GM12878 (cell line): ENCODE results near the gene NR2E3. TPM values are rescaled to one million over a fixed set of nuclear protein-coding genes. Genes with fewer than 3 reads are reported as not detected.

ENCODE experiments used
- ATAC-seq: fragments of 200-7000 bp; cut with Tn5 transposase; 3 replicates; pipeline ENCODE4 v1.9.1; 2020; ENCODE audit warnings: mild to moderate bottlenecking, moderate library complexity
- BruUV-seq: library from RNA; stranded (reverse); fragments of 400-500 nt; replicated peaks from 2 replicates; lab custom pipeline; 2021; lab: Mats Ljungman, UMichigan
- CTCF ChIA-PET: fragments of 300-600 bp; sonication (Branson Sonifier 250); formaldehyde crosslinking; extraction: SDS; loops from one replicate; lab custom pipeline; 2021; ENCODE audit warnings: inconsistent platforms; lab: Yijun Ruan, JAX
- POLR2A ChIA-PET: fragments of 350-600 bp; formaldehyde crosslinking; extraction: SDS; loops from one replicate; lab custom pipeline; 2021; ENCODE audit warnings: inconsistent platforms; lab: Charles Lee
- RAD21 ChIA-PET: fragments of 300-600 bp; sonication (Branson Sonifier 250); formaldehyde crosslinking; loops from one replicate; lab custom pipeline; 2023; ENCODE audit warnings: antibody characterized with exemption; ENCODE audit not compliant: unreplicated experiment; lab: Charles Lee
- SMC1A ChIA-PET: fragments of 300-600 bp; sonication (Branson Sonifier 250); formaldehyde crosslinking; loops from one replicate; lab custom pipeline; 2023; ENCODE audit not compliant: unreplicated experiment, uncharacterized antibody; lab: Charles Lee
- DNase-seq: peaks from one replicate; pipeline ENCODE4 v3.0.0-alpha.2; 2011; ENCODE audit warnings: low read depth, low spot score
- FAIRE-seq: peaks from 3 replicates; lab custom pipeline; 2011; peaks lifted over from hg19 to GRCh38; lab: Jason Lieb, UNC
- H2AFZ ChIP-seq: 2 replicates; pipeline ENCODE4 v1.6.0; 2011; ENCODE audit warnings: low read depth, low read length, control low read depth; ENCODE audit not compliant: control insufficient read depth
- H3K27ac ChIP-seq: 2 replicates; pipeline ENCODE4 v1.5.1; 2011; ENCODE audit warnings: control low read depth; ENCODE audit not compliant: control insufficient read depth, insufficient read depth
- H3K27me3 ChIP-seq, 2 experiments: replicated peaks in 1 of 2; 2 replicates each; pipeline versions ENCODE4 v1.6.0 to v1.6.1; 2011; ENCODE audit warnings: low read length in 1 of 2; ENCODE audit not compliant: control insufficient read depth in 2 of 2, insufficient read depth in 2 of 2
- H3K36me3 ChIP-seq, 2 experiments: 2 replicates each; pipeline ENCODE4 v1.5.1; 2011; ENCODE audit warnings: low read length in 1 of 2; ENCODE audit not compliant: control insufficient read depth in 2 of 2, insufficient read depth in 2 of 2
- H3K4me1 ChIP-seq: 2 replicates; pipeline ENCODE4 v1.6.1; 2011; ENCODE audit warnings: mild to moderate bottlenecking, low read length, moderate library complexity, mixed read lengths; ENCODE audit not compliant: control insufficient read depth, insufficient read depth
- H3K4me2 ChIP-seq: 2 replicates; pipeline ENCODE4 v1.6.0; 2011; ENCODE audit warnings: control low read depth; ENCODE audit not compliant: control insufficient read depth, insufficient read depth
- H3K4me3 ChIP-seq: fragments of 200-600 bp; sonication (generic); 2 replicates; pipeline ENCODE4 v1.5.1; 2016
- H3K79me2 ChIP-seq: 2 replicates; pipeline ENCODE4 v1.6.0; 2011; ENCODE audit warnings: low read length; ENCODE audit not compliant: control insufficient read depth, insufficient read depth
- H3K9ac ChIP-seq: 2 replicates; pipeline ENCODE4 v1.8.0; 2011; ENCODE audit warnings: low read length, control low read depth, mixed read lengths; ENCODE audit not compliant: control insufficient read depth, insufficient read depth
- H3K9me3 ChIP-seq: replicated peaks from 3 replicates; pipeline ENCODE4 v1.5.1; 2011; ENCODE audit warnings: mild to moderate bottlenecking, low read length; ENCODE audit not compliant: control insufficient read depth, insufficient read depth
- H4K20me1 ChIP-seq: 2 replicates; pipeline ENCODE4 v1.6.0; 2011; ENCODE audit not compliant: control insufficient read depth, insufficient read depth
- EP300 ChIP-seq, 2 experiments: fragments of 150-350 bp in 1 of 2; IDR thresholded peaks; 2 replicates each; pipeline ENCODE4 v1.6.1; 2011 to 2012; ENCODE audit warnings: low read depth in 2 of 2, low read length in 2 of 2, borderline replicate concordance in 1 of 2, improper control_type of control experiment in 1 of 2, inconsistent platforms in 1 of 2; ENCODE audit not compliant: control insufficient read depth in 1 of 2
- FOXK2 ChIP-seq: fragments of 450-650 bp; IDR thresholded peaks from 2 replicates; pipeline ENCODE4 v1.6.1; 2017; ENCODE audit warnings: mild to moderate bottlenecking, moderate library complexity
- HCFC1 ChIP-seq: fragments of 150-350 bp; IDR thresholded peaks from 2 replicates; pipeline ENCODE4 v1.6.1; 2014; ENCODE audit warnings: low read length
- MEF2B ChIP-seq: fragments of 450-650 bp; IDR thresholded peaks from 2 replicates; pipeline ENCODE4 v1.6.1; 2018; ENCODE audit warnings: mild to moderate bottlenecking, moderate library complexity; ENCODE audit not compliant: partially characterized antibody, poor library complexity, severe bottlenecking
- MYC ChIP-seq: IDR thresholded peaks from 2 replicates; pipeline ENCODE4 v1.6.1; 2011; ENCODE audit warnings: mild to moderate bottlenecking, low read length, moderate library complexity, inconsistent platforms; ENCODE audit not compliant: insufficient read depth, insufficient replicate concordance, insufficient read length, severe bottlenecking
- NRF1 ChIP-seq: conservative IDR thresholded peaks from 2 replicates; pipeline ENCODE4 v1.6.1; 2011; ENCODE audit warnings: mild to moderate bottlenecking, low read depth, low read length, improper control_type of control experiment
- PAX8 ChIP-seq: fragments of 450-650 bp; IDR thresholded peaks from 2 replicates; pipeline ENCODE4 v1.6.1; 2017; ENCODE audit warnings: mild to moderate bottlenecking, moderate library complexity
- TARDBP ChIP-seq: IDR thresholded peaks from 2 replicates; pipeline ENCODE4 v1.6.1; 2016; ENCODE audit warnings: borderline replicate concordance
- ZZZ3 ChIP-seq: IDR thresholded peaks from 2 replicates; pipeline ENCODE4 v1.6.1; 2011; ENCODE audit warnings: low read depth; ENCODE audit not compliant: control insufficient read depth, insufficient read length
- WGBS: methylation state at CpG from one replicate; pipeline ENCODE4 v1.1.6; 2016; ENCODE audit warnings: low lambda C conversion rate; ENCODE audit not compliant: insufficient replicate concordance, insufficient coverage; ENCODE audit errors: missing lambda C conversion rate; 5-methylcytosine and 5-hydroxymethylcytosine counted together
- in situ Hi-C: fragments of 300-500 bp; cut with MboI; formaldehyde crosslinking; loops from 9 replicates; pipeline ENCODE4 v1.14.3; 2018; ENCODE audit warnings: mixed read lengths
- intact Hi-C: fragments of 100-400 bp; cut with micrococcal nuclease; formaldehyde crosslinking; loops from one replicate; pipeline ENCODE4 v1.14.2; 2022; ENCODE audit not compliant: unreplicated experiment
- polyA plus RNA-seq, 11 experiments: library from polyadenylated mRNA; depleted of rRNA in 4 of 11; unstranded in 6 of 11; stranded (reverse) in 5 of 11; fragments of >200 nt; fragmentation: Nextera tagmentation in 4 of 11; fragmentation: Illumina TruSeq in 1 of 11; extraction: Ambion mirVana in 4 of 11; extraction: Trizol in 1 of 11; gene quantifications; 1 replicate in 1 of 11; 2 replicates in 10 of 11; pipeline versions ENCODE4 v1.2.1 to v1.2.3, GENCODE V29; 2011 to 2016; ENCODE audit warnings: inconsistent platforms in 2 of 11, missing spikeins in 2 of 11, low read depth in 1 of 11
- total RNA-seq, 4 experiments: library from RNA; depleted of rRNA in 3 of 4; stranded (reverse); fragments of >200 nt in 3 of 4; fragmentation: Illumina TruSeq in 1 of 4; extraction: Trizol in 1 of 4; gene quantifications; 2 replicates each; pipeline versions ENCODE4 v1.2.1 to v1.2.3, GENCODE V29; 2013 to 2021
- TF ChIP-seq, protein P1 (sequence below): fragments of 450-650 bp; IDR thresholded peaks from 2 replicates; pipeline ENCODE4 v1.6.1; 2017; ENCODE audit warnings: mild to moderate bottlenecking, low read depth, inconsistent platforms; ENCODE audit not compliant: poor library complexity, severe bottlenecking

The NR2E3 gene
- total and polyA plus RNA-seq, 10 of the 15 experiments (the other 5 are each of a cell fraction or from before 2014, with no cell fraction given), result 0.05 to 0.11 (median 0.11) TPM; not detected in 7

DNA sequence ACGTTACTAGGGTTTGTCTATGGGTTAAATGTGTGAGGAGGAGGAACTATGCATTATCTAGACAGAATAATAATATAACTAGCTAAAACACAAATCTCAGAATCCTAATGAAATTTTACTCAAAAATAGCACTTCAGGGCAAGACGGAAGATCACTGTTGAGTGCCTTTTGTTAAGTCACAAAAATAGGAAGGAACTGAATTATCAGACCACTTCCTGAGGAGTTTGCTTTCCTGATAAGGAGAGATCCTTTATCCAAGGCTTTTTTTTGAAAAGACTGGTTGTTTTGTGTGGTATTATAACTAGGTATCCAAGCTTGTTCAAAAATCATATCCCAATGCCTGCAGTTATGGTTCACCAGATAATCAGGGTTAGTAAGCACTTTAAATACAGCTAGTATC, 34.6 kb downstream of the NR2E3 start:
- no peaks in the 10 kb centered on the region for H3K79me2 ChIP-seq
- FAIRE-seq, result no peak
- no TSS peak for BruUV-seq
- in situ Hi-C loops, result no loop called here
- TF ChIP-seq EP300 (IDR thresholded peaks at IDR 0.05; ENCODE audit: borderline replicate concordance in 1 of 2, control insufficient read depth in 1 of 2, low read depth in 2 of 2, low read length in 2 of 2) (no peak), MYC (no peak), FOXK2 (no peak), PAX8 (no peak), NRF1 (no peak), ZZZ3 (no peak), HCFC1 (no peak), TARDBP (no peak), MEF2B (no peak)
- TF ChIP-seq, protein P1, sequence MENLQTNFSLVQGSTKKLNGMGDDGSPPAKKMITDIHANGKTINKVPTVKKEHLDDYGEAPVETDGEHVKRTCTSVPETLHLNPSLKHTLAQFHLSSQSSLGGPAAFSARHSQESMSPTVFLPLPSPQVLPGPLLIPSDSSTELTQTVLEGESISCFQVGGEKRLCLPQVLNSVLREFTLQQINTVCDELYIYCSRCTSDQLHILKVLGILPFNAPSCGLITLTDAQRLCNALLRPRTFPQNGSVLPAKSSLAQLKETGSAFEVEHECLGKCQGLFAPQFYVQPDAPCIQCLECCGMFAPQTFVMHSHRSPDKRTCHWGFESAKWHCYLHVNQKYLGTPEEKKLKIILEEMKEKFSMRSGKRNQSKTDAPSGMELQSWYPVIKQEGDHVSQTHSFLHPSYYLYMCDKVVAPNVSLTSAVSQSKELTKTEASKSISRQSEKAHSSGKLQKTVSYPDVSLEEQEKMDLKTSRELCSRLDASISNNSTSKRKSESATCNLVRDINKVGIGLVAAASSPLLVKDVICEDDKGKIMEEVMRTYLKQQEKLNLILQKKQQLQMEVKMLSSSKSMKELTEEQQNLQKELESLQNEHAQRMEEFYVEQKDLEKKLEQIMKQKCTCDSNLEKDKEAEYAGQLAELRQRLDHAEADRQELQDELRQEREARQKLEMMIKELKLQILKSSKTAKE, result no peak
- TF ChIP-seq, all 136 proteins: peak for 0
- H3K27ac ChIP-seq, result no peak overlapping the region
- no peaks in the 10 kb centered on the region for H3K9me3 ChIP-seq
- H3K27me3 ChIP-seq, result no peaks in the 10 kb centered on the region
- H3K4me1 ChIP-seq, result no peaks in the 10 kb centered on the region
- H3K36me3 ChIP-seq, result peaks cover 0 to 8% of the 10 kb centered on the region in 2 experiments; a peak in 1 of 4 replicates
- ChIA-PET RAD21 (no interaction called here), SMC1A (no interaction called here), CTCF (no interaction called here), POLR2A (no interaction called here)
- no peak overlapping the region for H2AFZ ChIP-seq
- H4K20me1 ChIP-seq, result no peaks in the 10 kb centered on the region
- H3K9ac ChIP-seq, result no peak overlapping the region
- H3K4me3 ChIP-seq, result no peak overlapping the region
- intact Hi-C loops, result no loop called here
- ATAC-seq, result no peak
- 97% methylated on average over 2 of the region's 2 CpGs for WGBS
- no peak overlapping the region for H3K4me2 ChIP-seq
- DNase-seq, result no peak
